Adrenal gland (tissue), 12 donors: ENCODE measurements around the gene PTPRN2. TPM values are rescaled to one million over a fixed set of nuclear protein-coding genes. Genes with fewer than 3 reads are reported as not detected.

ENCODE experiments used
- DNase-seq, 7 donors: peaks; one replicate each; pipeline ENCODE4 v3.0.0-alpha.2; 2019 to 2020
- H3K27ac ChIP-seq, 5 donors: fragments of 200-600 bp; sonication (generic) in 4 of 5; 1 replicate in 3 of 5; 2 replicates in 2 of 5; pipeline versions ENCODE4 v1.5.1 to v1.8.0; 2016 to 2020; ENCODE audit warnings: mild to moderate bottlenecking in 1 of 5
- H3K27me3 ChIP-seq: fragments of 200-600 bp; 2 replicates; pipeline ENCODE4 v1.8.0; 2021
- H3K36me3 ChIP-seq, 2 donors: fragments of 200-600 bp; replicated peaks in 1 of 2; 1 replicate in 1 of 2; 2 replicates in 1 of 2; pipeline versions ENCODE4 v1.5.1 to v1.8.0; 2018 to 2022
- H3K4me1 ChIP-seq, 2 donors: fragments of 200-600 bp; replicated peaks in 1 of 2; 1 replicate in 1 of 2; 2 replicates in 1 of 2; pipeline versions ENCODE4 v1.5.1 to v1.8.0; 2018 to 2021
- H3K4me3 ChIP-seq, 4 donors: fragments of 200-600 bp; sonication (generic) in 3 of 4; one replicate each; pipeline ENCODE4 v1.5.1; 2016 to 2018
- H3K9me3 ChIP-seq, 3 donors: fragments of 200-600 bp; sonication (generic) in 1 of 3; replicated peaks in 1 of 3; 1 replicate in 2 of 3; 2 replicates in 1 of 3; pipeline versions ENCODE4 v1.5.1 to v1.8.0; 2016 to 2021
- CTCF ChIP-seq, 6 experiments: fragments of 450-650 bp in 4 of 6; fragments of 200-600 bp in 2 of 6; sonication (generic) in 1 of 6; IDR thresholded peaks; 1 replicate in 5 of 6; 2 replicates in 1 of 6; pipeline versions ENCODE4 v1.5.1 to v1.8.0; 2016 to 2021; ENCODE audit warnings: antibody characterized with exemption in 6 of 6, mild to moderate bottlenecking in 2 of 6, moderate library complexity in 1 of 6
- POLR2A ChIP-seq, 2 donors: fragments of 450-650 bp; IDR thresholded peaks; one replicate each; pipeline ENCODE4 v1.6.1; 2017; ENCODE audit warnings: antibody characterized with exemption in 2 of 2, mild to moderate bottlenecking in 2 of 2, moderate library complexity in 1 of 2
- WGBS, 4 donors: extraction: QIAGEN DNeasy Blood & Tissue Kit in 2 of 4; methylation state at CpG; one replicate each; pipeline versions ENCODE4 v1.1.5 to v1.1.7; 2013 to 2017; 5-methylcytosine and 5-hydroxymethylcytosine counted together
- intact Hi-C, 2 donors: fragments of 100-400 bp; cut with DNase I; formaldehyde crosslinking; loops; one replicate each; pipeline versions ENCODE4 v1.14.1 to v1.15.0; 2022 to 2023
- polyA plus RNA-seq, 3 donors: library from polyadenylated mRNA; stranded (reverse); fragments of 200-250 nt in 2 of 3; fragments of 350-450 nt in 1 of 3; fragmentation: Illumina TruSeq in 1 of 3; extraction: RNeasy Lipid Tissue Mini Kit (QIAGEN cat#74804) in 1 of 3; gene quantifications; one replicate each; pipeline ENCODE4 v1.2.3, GENCODE V29; 2013 to 2014
- total RNA-seq, 9 donors: library from RNA; depleted of rRNA in 4 of 9; stranded (reverse); fragments of >200 nt in 4 of 9; fragments of 120-200 nt in 1 of 9; fragmentation: NEBNext Ultra II Directional in 1 of 9; extraction: Animal tissue kit (Norgen Biotek cat#: 25700) in 1 of 9; gene quantifications; one replicate each; pipeline versions ENCODE4 v1.1.0 to v1.2.4, GENCODE V29; 2013 to 2023
- donor health status: healthy with polysubstance abuse.
- donor health status: Bipolar disorder and iron deficiency.
- donor health status: DM: yes; HTN: yes; CAD: no.
- donor health status: DM: no; HTN: no; CAD: no.
- donor health status: DM: no; HTN: no; CAD: no.
- donor health status: DM: yes; HTN: yes; CAD: no.

Gene PTPRN2
- total and polyA plus RNA-seq, 12 donors = 2.2 to 16.2 (median 3.4) TPM

GRCh38 chr7:157662981-157663716, 924.5 kb downstream of the PTPRN2 start:
- no peaks in the 10 kb centered on the region for H3K4me1 ChIP-seq
- no peaks in the 10 kb centered on the region for H3K9me3 ChIP-seq
- intact Hi-C loops = no loop called here
- no peaks in the 10 kb centered on the region for H3K27me3 ChIP-seq
- 41 to 52% (median 47%) methylated on average over 21 to 34 of the region's 34 CpGs for WGBS, 4 donors
- peak in 2 of 7 donors; percentile 8 to 21 for DNase-seq
- H3K27ac ChIP-seq = no peak overlapping the region
- no peak overlapping the region for H3K4me3 ChIP-seq
- H3K36me3 ChIP-seq = no peaks in the 10 kb centered on the region
- TF ChIP-seq CTCF (IDR thresholded peaks at IDR 0.05) = no peak
- TF ChIP-seq POLR2A (IDR thresholded peaks at IDR 0.05) = no peak

DNA sequence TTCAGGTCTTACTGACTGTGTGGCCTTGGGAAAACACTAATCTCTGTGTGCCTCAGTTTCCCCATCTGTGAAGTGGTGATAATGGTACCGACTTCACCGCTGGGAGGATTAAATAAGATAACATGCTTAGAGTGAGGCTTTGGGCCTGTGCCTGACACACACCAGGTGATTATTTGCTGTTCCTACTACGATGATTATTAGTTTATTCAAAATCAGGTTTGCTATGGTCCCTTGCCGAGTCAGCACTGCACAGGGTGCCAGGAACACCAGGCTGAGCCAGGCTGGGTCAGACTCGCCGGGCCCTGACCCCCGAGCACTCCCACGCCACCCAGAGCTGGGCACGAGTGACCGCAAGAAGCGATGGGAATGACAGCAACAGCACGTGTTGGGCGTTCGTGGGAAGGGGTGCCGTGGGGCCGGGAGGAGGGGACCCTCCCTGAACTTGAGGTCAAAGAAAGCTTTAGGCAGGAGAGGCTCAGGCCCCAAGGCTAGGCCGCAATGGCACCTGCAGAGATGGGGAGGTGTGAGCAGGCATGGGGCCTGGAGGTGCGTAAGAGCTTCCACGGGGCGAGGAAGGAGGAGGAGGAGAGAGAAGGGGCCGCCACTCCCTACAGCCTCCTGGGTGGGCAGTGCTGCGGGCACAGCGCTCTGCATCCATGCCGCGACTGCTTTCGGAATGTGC, 925.4 kb downstream of the PTPRN2 start:
- H3K9me3 ChIP-seq = no peaks in the 10 kb centered on the region
- no peaks in the 10 kb centered on the region for H3K36me3 ChIP-seq
- peak in 2 of 7 donors; percentile 2 to 5 for DNase-seq
- intact Hi-C loops = no loop called here
- no peak for TF ChIP-seq POLR2A (IDR thresholded peaks at IDR 0.05)
- TF ChIP-seq CTCF (IDR thresholded peaks at IDR 0.05) = no peak
- H3K27me3 ChIP-seq = no peaks in the 10 kb centered on the region
- H3K27ac ChIP-seq = no peak overlapping the region
- H3K4me1 ChIP-seq = no peaks in the 10 kb centered on the region
- no peak overlapping the region for H3K4me3 ChIP-seq
- 88 to 92% (median 90%) methylated on average over 24 to 26 of the region's 26 CpGs for WGBS, 4 donors

DNA sequence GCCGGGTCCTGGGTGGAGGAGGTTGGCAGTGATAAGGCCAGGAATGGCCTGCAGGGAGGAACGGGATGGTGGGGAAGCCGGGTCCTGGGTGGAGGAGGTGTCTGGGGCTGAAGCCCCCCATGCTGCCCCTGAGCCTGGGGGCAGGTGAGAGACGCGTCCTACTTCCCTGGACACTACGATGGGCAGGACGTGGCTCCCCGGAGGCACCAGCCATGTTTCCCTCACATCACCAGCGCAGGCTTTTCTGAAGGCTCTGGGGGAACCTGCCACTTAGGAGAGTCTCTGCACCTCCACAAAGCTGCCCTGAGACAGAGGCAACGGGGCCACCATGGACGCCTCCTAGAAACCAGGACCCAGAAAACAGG, 926.0 kb downstream of the PTPRN2 start:
- H3K36me3 ChIP-seq = no peaks in the 10 kb centered on the region
- no peaks in the 10 kb centered on the region for H3K27me3 ChIP-seq
- DNase-seq = peak in 1 of 7 donors; percentile 7
- H3K4me3 ChIP-seq = no peak overlapping the region
- 83 to 85% (median 84%) methylated on average over 7 to 11 of the region's 11 CpGs for WGBS, 4 donors
- H3K27ac ChIP-seq = no peak overlapping the region
- H3K9me3 ChIP-seq = no peaks in the 10 kb centered on the region
- TF ChIP-seq CTCF (IDR thresholded peaks at IDR 0.05) = no peak
- no peak for TF ChIP-seq POLR2A (IDR thresholded peaks at IDR 0.05)
- no peaks in the 10 kb centered on the region for H3K4me1 ChIP-seq
- intact Hi-C loops = no loop called here

- TF ChIP-seq POLR2A (IDR thresholded peaks at IDR 0.05) (no peak), CTCF (IDR thresholded peaks at IDR 0.05) (no peak)
- no peak overlapping the region for H3K27ac ChIP-seq
- no peak overlapping the region for H3K4me3 ChIP-seq
- no peaks in the 10 kb centered on the region for H3K9me3 ChIP-seq
- intact Hi-C loops = no loop called here
- no peaks in the 10 kb centered on the region for H3K36me3 ChIP-seq
- peak in 2 of 7 donors; percentile 2 to 5 for DNase-seq
- H3K27me3 ChIP-seq = no peaks in the 10 kb centered on the region
- no peaks in the 10 kb centered on the region for H3K4me1 ChIP-seq
- 74 to 83% (median 81%) methylated on average over 13 to 43 of the region's 43 CpGs for WGBS, 4 donors
Observed at GRCh38 chr7:157660971-157661610, 926.5 kb downstream of the PTPRN2 start.
